ENCODE data around the gene RIMBP2. TPM values are rescaled to one million over a fixed set of nuclear protein-coding genes. Genes with fewer than 3 reads are reported as not detected.

Gene RIMBP2
- total and polyA plus RNA-seq, 2 experiments from 2014 or later, result 0.31 to 0.37 TPM

DNA sequence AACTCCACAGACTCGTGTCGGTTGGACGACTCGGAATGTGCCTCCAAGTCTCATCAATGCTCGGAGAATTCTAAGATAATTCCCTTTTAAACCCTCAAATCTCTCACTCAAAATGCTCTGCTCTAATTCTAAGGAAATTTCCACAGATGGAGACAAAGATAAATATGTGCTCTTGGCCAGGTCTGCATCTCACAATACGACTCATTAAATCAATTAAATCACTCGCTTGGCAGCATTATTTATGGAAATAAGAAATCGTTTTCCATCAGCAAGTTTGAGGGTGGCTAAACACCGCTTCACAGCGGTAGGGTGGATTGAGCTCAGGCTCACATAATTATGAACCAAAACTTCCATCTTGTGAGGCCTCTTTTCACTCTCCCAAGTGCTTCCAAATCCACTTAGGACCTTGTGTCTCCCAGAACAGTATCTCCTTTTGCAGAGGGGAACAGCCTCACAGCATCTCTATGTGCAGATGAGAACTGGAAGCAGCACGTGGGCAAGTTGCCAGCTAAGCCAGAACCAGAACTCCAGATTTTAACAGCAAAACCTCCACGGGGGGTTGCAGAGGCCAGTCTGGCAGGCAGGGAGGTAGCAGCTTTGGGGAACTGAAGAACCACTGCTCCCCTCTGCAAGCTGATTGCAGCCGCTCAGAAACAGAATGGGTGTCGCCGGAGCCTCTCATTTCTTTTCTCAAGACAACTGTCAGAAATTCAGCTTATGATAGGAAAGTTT is 43.8 kb downstream of the RIMBP2 start (continued):
- TF ChIP-seq, protein P1, sequence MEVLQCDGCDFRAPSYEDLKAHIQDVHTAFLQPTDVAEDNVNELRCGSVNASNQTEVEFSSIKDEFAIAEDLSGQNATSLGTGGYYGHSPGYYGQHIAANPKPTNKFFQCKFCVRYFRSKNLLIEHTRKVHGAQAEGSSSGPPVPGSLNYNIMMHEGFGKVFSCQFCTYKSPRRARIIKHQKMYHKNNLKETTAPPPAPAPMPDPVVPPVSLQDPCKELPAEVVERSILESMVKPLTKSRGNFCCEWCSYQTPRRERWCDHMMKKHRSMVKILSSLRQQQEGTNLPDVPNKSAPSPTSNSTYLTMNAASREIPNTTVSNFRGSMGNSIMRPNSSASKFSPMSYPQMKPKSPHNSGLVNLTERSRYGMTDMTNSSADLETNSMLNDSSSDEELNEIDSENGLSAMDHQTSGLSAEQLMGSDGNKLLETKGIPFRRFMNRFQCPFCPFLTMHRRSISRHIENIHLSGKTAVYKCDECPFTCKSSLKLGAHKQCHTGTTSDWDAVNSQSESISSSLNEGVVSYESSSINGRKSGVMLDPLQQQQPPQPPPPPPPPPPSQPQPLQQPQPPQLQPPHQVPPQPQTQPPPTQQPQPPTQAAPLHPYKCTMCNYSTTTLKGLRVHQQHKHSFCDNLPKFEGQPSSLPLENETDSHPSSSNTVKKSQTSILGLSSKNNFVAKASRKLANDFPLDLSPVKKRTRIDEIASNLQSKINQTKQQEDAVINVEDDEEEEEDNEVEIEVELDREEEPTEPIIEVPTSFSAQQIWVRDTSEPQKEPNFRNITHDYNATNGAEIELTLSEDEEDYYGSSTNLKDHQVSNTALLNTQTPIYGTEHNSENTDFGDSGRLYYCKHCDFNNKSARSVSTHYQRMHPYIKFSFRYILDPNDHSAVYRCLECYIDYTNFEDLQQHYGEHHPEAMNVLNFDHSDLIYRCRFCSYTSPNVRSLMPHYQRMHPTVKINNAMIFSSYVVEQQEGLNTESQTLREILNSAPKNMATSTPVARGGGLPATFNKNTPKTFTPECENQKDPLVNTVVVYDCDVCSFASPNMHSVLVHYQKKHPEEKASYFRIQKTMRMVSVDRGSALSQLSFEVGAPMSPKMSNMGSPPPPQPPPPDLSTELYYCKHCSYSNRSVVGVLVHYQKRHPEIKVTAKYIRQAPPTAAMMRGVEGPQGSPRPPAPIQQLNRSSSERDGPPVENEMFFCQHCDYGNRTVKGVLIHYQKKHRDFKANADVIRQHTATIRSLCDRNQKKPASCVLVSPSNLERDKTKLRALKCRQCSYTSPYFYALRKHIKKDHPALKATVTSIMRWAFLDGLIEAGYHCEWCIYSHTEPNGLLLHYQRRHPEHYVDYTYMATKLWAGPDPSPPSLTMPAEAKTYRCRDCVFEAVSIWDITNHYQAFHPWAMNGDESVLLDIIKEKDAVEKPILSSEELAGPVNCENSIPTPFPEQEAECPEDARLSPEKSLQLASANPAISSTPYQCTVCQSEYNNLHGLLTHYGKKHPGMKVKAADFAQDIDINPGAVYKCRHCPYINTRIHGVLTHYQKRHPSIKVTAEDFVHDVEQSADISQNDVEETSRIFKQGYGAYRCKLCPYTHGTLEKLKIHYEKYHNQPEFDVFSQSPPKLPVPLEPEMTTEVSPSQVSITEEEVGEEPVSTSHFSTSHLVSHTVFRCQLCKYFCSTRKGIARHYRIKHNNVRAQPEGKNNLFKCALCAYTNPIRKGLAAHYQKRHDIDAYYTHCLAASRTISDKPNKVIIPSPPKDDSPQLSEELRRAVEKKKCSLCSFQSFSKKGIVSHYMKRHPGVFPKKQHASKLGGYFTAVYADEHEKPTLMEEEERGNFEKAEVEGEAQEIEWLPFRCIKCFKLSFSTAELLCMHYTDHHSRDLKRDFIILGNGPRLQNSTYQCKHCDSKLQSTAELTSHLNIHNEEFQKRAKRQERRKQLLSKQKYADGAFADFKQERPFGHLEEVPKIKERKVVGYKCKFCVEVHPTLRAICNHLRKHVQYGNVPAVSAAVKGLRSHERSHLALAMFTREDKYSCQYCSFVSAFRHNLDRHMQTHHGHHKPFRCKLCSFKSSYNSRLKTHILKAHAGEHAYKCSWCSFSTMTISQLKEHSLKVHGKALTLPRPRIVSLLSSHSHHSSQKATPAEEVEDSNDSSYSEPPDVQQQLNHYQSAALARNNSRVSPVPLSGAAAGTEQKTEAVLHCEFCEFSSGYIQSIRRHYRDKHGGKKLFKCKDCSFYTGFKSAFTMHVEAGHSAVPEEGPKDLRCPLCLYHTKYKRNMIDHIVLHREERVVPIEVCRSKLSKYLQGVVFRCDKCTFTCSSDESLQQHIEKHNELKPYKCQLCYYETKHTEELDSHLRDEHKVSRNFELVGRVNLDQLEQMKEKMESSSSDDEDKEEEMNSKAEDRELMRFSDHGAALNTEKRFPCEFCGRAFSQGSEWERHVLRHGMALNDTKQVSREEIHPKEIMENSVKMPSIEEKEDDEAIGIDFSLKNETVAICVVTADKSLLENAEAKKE (CRISPR knock-in tag; IDR thresholded peaks at IDR 0.05), result no peak

DNA sequence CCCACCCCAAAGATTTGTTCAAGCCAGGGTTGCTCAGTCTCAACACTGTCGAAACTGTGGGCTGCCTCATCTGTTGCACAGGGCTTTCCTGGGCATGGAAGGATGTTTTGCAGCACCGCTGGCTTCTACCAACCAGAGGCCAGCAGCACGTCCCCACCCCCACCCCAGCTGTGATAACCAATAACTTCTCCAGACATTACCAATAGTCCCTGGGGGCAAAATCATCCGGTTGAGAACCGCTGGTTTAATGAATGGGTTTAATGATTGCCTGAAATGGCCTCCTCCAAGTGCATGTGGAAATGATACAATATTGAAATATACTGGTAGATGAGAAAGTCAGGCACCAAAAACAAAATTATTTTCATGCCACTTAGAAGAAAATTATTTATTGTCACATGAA is 44.5 kb downstream of the RIMBP2 start:
- Histone ChIP-seq H3K27me3 (ENCODE audit: insufficient read depth) (no peaks in the 10 kb centered on the region), H4K20me1 (replicated peaks; ENCODE audit: insufficient read depth) (no peaks in the 10 kb centered on the region), H3K79me2 (replicated peaks; ENCODE audit: insufficient read depth) (no peaks in the 10 kb centered on the region), H3K4me3 (no peak overlapping the region), H3K4me1 (ENCODE audit: insufficient read depth) (no peaks in the 10 kb centered on the region), H3F3A (replicated peaks; ENCODE audit: low read depth) (no peaks in the 10 kb centered on the region), H3K4me2 (no peak overlapping the region), H2AFZ (no peak overlapping the region), H3K27ac (ENCODE audit: low read depth) (no peak overlapping the region), H3K36me3 (ENCODE audit: insufficient read depth) (no peaks in the 10 kb centered on the region), H3K9me2 (ENCODE audit: insufficient read depth) (no peaks in the 10 kb centered on the region)
- H3K9me3 Mint-ChIP-seq, result peaks cover 93% of the 10 kb centered on the region
- ATAC-seq, result no peak
- no peak overlapping the region for H3K27ac Mint-ChIP-seq
- no peaks in the 10 kb centered on the region for H3K4me1 Mint-ChIP-seq
- H3K36me3 Mint-ChIP-seq (ENCODE audit: low read depth), result peaks cover 25% of the 10 kb centered on the region
- DNase-seq (ENCODE audit: low spot score), result no peak
- H3K4me3 Mint-ChIP-seq, result no peak overlapping the region
- peaks cover 2% of the 10 kb centered on the region for H3K27me3 Mint-ChIP-seq (ENCODE audit: insufficient read depth, low read depth, poor library complexity)
- TF ChIP-seq ZNF331 (CRISPR knock-in tag; IDR thresholded peaks at IDR 0.05; ENCODE audit: low read depth) (no peak), STAT1 (IDR thresholded peaks at IDR 0.05; ENCODE audit: unreplicated experiment) (no peak)
- TF ChIP-seq, protein P2, sequence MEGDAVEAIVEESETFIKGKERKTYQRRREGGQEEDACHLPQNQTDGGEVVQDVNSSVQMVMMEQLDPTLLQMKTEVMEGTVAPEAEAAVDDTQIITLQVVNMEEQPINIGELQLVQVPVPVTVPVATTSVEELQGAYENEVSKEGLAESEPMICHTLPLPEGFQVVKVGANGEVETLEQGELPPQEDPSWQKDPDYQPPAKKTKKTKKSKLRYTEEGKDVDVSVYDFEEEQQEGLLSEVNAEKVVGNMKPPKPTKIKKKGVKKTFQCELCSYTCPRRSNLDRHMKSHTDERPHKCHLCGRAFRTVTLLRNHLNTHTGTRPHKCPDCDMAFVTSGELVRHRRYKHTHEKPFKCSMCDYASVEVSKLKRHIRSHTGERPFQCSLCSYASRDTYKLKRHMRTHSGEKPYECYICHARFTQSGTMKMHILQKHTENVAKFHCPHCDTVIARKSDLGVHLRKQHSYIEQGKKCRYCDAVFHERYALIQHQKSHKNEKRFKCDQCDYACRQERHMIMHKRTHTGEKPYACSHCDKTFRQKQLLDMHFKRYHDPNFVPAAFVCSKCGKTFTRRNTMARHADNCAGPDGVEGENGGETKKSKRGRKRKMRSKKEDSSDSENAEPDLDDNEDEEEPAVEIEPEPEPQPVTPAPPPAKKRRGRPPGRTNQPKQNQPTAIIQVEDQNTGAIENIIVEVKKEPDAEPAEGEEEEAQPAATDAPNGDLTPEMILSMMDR (conservative IDR thresholded peaks at IDR 0.05; ENCODE audit: low read depth in 2 of 2), result no peak
- TF ChIP-seq, protein P1 (CRISPR knock-in tag; IDR thresholded peaks at IDR 0.05), result no peak
- TF ChIP-seq, protein P3, sequence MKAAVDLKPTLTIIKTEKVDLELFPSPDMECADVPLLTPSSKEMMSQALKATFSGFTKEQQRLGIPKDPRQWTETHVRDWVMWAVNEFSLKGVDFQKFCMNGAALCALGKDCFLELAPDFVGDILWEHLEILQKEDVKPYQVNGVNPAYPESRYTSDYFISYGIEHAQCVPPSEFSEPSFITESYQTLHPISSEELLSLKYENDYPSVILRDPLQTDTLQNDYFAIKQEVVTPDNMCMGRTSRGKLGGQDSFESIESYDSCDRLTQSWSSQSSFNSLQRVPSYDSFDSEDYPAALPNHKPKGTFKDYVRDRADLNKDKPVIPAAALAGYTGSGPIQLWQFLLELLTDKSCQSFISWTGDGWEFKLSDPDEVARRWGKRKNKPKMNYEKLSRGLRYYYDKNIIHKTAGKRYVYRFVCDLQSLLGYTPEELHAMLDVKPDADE (IDR thresholded peaks at IDR 0.05), result no peak
